Measurements from ENCODE around the gene CCT6A. TPM values are rescaled to one million over a fixed set of nuclear protein-coding genes. Genes with fewer than 3 reads are reported as not detected.
"Not testable (repeated sequence)": the region's sequence is repeated elsewhere in the genome, so short reads cannot be mapped to it uniquely, and the experiment has no call there.

CCT6A gene
- total and polyA plus RNA-seq, 5 donors from 2014 or later, result 42.0 to 96.2 (median 89.2) TPM

GRCh38 chr7:56079450-56080185 lies 28.1 kb downstream of the CCT6A start:
- ATAC-seq (ENCODE audit: low read depth in 2 of 2), result no peak
- Mint-ChIP-seq H3K36me3 (peaks cover 18% of the 10 kb centered on the region), H3K9me3 (no peaks in the 10 kb centered on the region), H3K4me1 (no peaks in the 10 kb centered on the region), H3K27me3 (no peaks in the 10 kb centered on the region), H3K27ac (peak overlapping the region in 1 of 3 donors; percentile 46), H3K4me3 (no peak overlapping the region)
- H3K36me3 ChIP-seq (ENCODE audit: control insufficient read depth, insufficient read depth, low read length), result peaks cover 28% of the 10 kb centered on the region
- no peak overlapping the region for H3K27ac ChIP-seq (ENCODE audit: insufficient read depth, low read length, poor library complexity, severe bottlenecking)
- no peaks in the 10 kb centered on the region for H3K27me3 ChIP-seq (ENCODE audit: control insufficient read depth, insufficient read depth, low read length)
- no peaks in the 10 kb centered on the region for H3K4me1 ChIP-seq (ENCODE audit: control insufficient read depth, insufficient read depth, low read length, poor library complexity, severe bottlenecking)
- no peak for DNase-seq
- no peaks in the 10 kb centered on the region for H3K9me3 ChIP-seq (ENCODE audit: control insufficient read depth in 2 of 2, low read length in 2 of 2)
- no peak overlapping the region for H3K4me3 ChIP-seq (ENCODE audit: low read depth, low read length)

- H3K27ac ChIP-seq (ENCODE audit: insufficient read depth, low read length, poor library complexity, severe bottlenecking); DNase-seq; H3K27ac Mint-ChIP-seq; H3K4me1 ChIP-seq (ENCODE audit: control insufficient read depth, insufficient read depth, low read length, poor library complexity, severe bottlenecking); H3K9me3 ChIP-seq (ENCODE audit: control insufficient read depth in 2 of 2, low read length in 2 of 2); H3K27me3 ChIP-seq (ENCODE audit: control insufficient read depth, insufficient read depth, low read length); H3K4me3 Mint-ChIP-seq; H3K27me3 Mint-ChIP-seq; ATAC-seq (ENCODE audit: low read depth in 2 of 2); H3K9me3 Mint-ChIP-seq; H3K4me1 Mint-ChIP-seq; H3K4me3 ChIP-seq (ENCODE audit: low read depth, low read length): not testable (repeated sequence)
- H3K36me3 Mint-ChIP-seq, result peaks cover 19% of the 10 kb centered on the region
- peaks cover 28% of the 10 kb centered on the region for H3K36me3 ChIP-seq (ENCODE audit: control insufficient read depth, insufficient read depth, low read length)
Observed at GRCh38 chr7:56080726-56081435, 29.3 kb downstream of the CCT6A start.

GRCh38 chr7:56081626-56082340 lies 30.2 kb downstream of the CCT6A start:
- peaks cover 17% of the 10 kb centered on the region for H3K36me3 Mint-ChIP-seq
- ATAC-seq (ENCODE audit: low read depth in 2 of 2), result no peak

GRCh38 chr7:56083150-56083785 lies 31.7 kb downstream of the CCT6A start:
- Histone ChIP-seq H3K4me3 (ENCODE audit: low read depth, low read length) (no peak overlapping the region), H3K4me1 (ENCODE audit: control insufficient read depth, insufficient read depth, low read length, poor library complexity, severe bottlenecking) (no peaks in the 10 kb centered on the region), H3K27me3 (ENCODE audit: control insufficient read depth, insufficient read depth, low read length) (no peaks in the 10 kb centered on the region), H3K27ac (ENCODE audit: insufficient read depth, low read length, poor library complexity, severe bottlenecking) (no peak overlapping the region), H3K36me3 (ENCODE audit: control insufficient read depth, insufficient read depth, low read length) (peaks cover 23% of the 10 kb centered on the region), H3K9me3 (ENCODE audit: control insufficient read depth in 2 of 2, low read length in 2 of 2) (no peaks in the 10 kb centered on the region)
- H3K27me3 Mint-ChIP-seq, result no peaks in the 10 kb centered on the region
- DNase-seq, result no peak
- H3K4me3 Mint-ChIP-seq, result no peak overlapping the region
- peaks cover 16% of the 10 kb centered on the region for H3K36me3 Mint-ChIP-seq
- ATAC-seq (ENCODE audit: low read depth in 2 of 2), result peak in 1 of 2 donors; percentile 5
- H3K9me3 Mint-ChIP-seq, result no peaks in the 10 kb centered on the region
- peaks cover 0 to 3% (median 0%) of the 10 kb centered on the region in 4 donors for H3K4me1 Mint-ChIP-seq
- peak overlapping the region in 1 of 3 donors; percentile 64 for H3K27ac Mint-ChIP-seq

More at GRCh38 chr7:56081626-56082340, 30.2 kb downstream of the CCT6A start:
- DNase-seq, result no peak
- peaks cover 24% of the 10 kb centered on the region for H3K36me3 ChIP-seq (ENCODE audit: control insufficient read depth, insufficient read depth, low read length)
- H3K4me1 ChIP-seq (ENCODE audit: control insufficient read depth, insufficient read depth, low read length, poor library complexity, severe bottlenecking), result no peaks in the 10 kb centered on the region
- Mint-ChIP-seq H3K4me3 (no peak overlapping the region), H3K9me3 (no peaks in the 10 kb centered on the region), H3K4me1 (peaks cover 0 to 3% (median 0%) of the 10 kb centered on the region in 4 donors), H3K27ac (no peak overlapping the region), H3K27me3 (no peaks in the 10 kb centered on the region)
- H3K9me3 ChIP-seq (ENCODE audit: control insufficient read depth in 2 of 2, low read length in 2 of 2), result no peaks in the 10 kb centered on the region
- no peaks in the 10 kb centered on the region for H3K27me3 ChIP-seq (ENCODE audit: control insufficient read depth, insufficient read depth, low read length)
- H3K27ac ChIP-seq (ENCODE audit: insufficient read depth, low read length, poor library complexity, severe bottlenecking), result no peak overlapping the region
- no peak overlapping the region for H3K4me3 ChIP-seq (ENCODE audit: low read depth, low read length)

- ATAC-seq (ENCODE audit: low read depth in 2 of 2) (no peak), DNase-seq (no peak)
- Histone ChIP-seq H3K4me1 (ENCODE audit: control insufficient read depth, insufficient read depth, low read length, poor library complexity, severe bottlenecking) (no peaks in the 10 kb centered on the region), H3K9me3 (ENCODE audit: control insufficient read depth in 2 of 2, low read length in 2 of 2) (no peaks in the 10 kb centered on the region), H3K27ac (ENCODE audit: insufficient read depth, low read length, poor library complexity, severe bottlenecking) (no peak overlapping the region), H3K4me3 (ENCODE audit: low read depth, low read length) (no peak overlapping the region), H3K27me3 (ENCODE audit: control insufficient read depth, insufficient read depth, low read length) (no peaks in the 10 kb centered on the region), H3K36me3 (ENCODE audit: control insufficient read depth, insufficient read depth, low read length) (peaks cover 8% of the 10 kb centered on the region)
- Mint-ChIP-seq H3K27ac (no peak overlapping the region), H3K4me3 (no peak overlapping the region), H3K27me3 (no peaks in the 10 kb centered on the region), H3K36me3 (peaks cover 11% of the 10 kb centered on the region), H3K4me1 (peaks cover 0 to 3% (median 0%) of the 10 kb centered on the region in 4 donors), H3K9me3 (no peaks in the 10 kb centered on the region)
Observed at GRCh38 chr7:56086761-56087160, 35.2 kb downstream of the CCT6A start.

GRCh38 chr7:56087445-56087844 lies 35.9 kb downstream of the CCT6A start:
- Mint-ChIP-seq H3K4me3 (no peak overlapping the region), H3K27me3 (no peaks in the 10 kb centered on the region), H3K4me1 (peaks cover 0 to 3% (median 0%) of the 10 kb centered on the region in 4 donors), H3K36me3 (peaks cover 11% of the 10 kb centered on the region), H3K9me3 (no peaks in the 10 kb centered on the region), H3K27ac (no peak overlapping the region)
- ATAC-seq (ENCODE audit: low read depth in 2 of 2) (no peak), DNase-seq (no peak)
- no peak overlapping the region for H3K27ac ChIP-seq (ENCODE audit: insufficient read depth, low read length, poor library complexity, severe bottlenecking)
- no peaks in the 10 kb centered on the region for H3K27me3 ChIP-seq (ENCODE audit: control insufficient read depth, insufficient read depth, low read length)
- H3K4me1 ChIP-seq (ENCODE audit: control insufficient read depth, insufficient read depth, low read length, poor library complexity, severe bottlenecking), result no peaks in the 10 kb centered on the region
- H3K36me3 ChIP-seq (ENCODE audit: control insufficient read depth, insufficient read depth, low read length), result peaks cover 8% of the 10 kb centered on the region
- H3K9me3 ChIP-seq (ENCODE audit: control insufficient read depth in 2 of 2, low read length in 2 of 2), result no peaks in the 10 kb centered on the region
- H3K4me3 ChIP-seq (ENCODE audit: low read depth, low read length), result no peak overlapping the region

GRCh38 chr7:56091591-56091990 lies 40.0 kb downstream of the CCT6A start:
- ATAC-seq (ENCODE audit: low read depth in 2 of 2) (no peak), DNase-seq (no peak)
- H3K36me3 Mint-ChIP-seq, result peaks cover 7% of the 10 kb centered on the region
- no peaks in the 10 kb centered on the region for H3K9me3 Mint-ChIP-seq
- no peaks in the 10 kb centered on the region for H3K27me3 Mint-ChIP-seq
- no peaks in the 10 kb centered on the region for H3K4me1 ChIP-seq (ENCODE audit: control insufficient read depth, insufficient read depth, low read length, poor library complexity, severe bottlenecking)
- H3K4me3 Mint-ChIP-seq, result no peak overlapping the region
- H3K36me3 ChIP-seq (ENCODE audit: control insufficient read depth, insufficient read depth, low read length), result peaks cover 8% of the 10 kb centered on the region
- no peaks in the 10 kb centered on the region for H3K9me3 ChIP-seq (ENCODE audit: control insufficient read depth in 2 of 2, low read length in 2 of 2)
- H3K27ac Mint-ChIP-seq, result no peak overlapping the region
- H3K4me1 Mint-ChIP-seq, result peaks cover 0 to 2% (median 0%) of the 10 kb centered on the region in 4 donors
- H3K4me3 ChIP-seq (ENCODE audit: low read depth, low read length), result no peak overlapping the region
- H3K27me3 ChIP-seq (ENCODE audit: control insufficient read depth, insufficient read depth, low read length), result no peaks in the 10 kb centered on the region
- H3K27ac ChIP-seq (ENCODE audit: insufficient read depth, low read length, poor library complexity, severe bottlenecking), result no peak overlapping the region

All from CD4-positive, CD25-positive, alpha-beta regulatory T cell (primary cell).